DMS53 (cell line): Measurements from ENCODE around the gene KCNQ1OT1.

Experiments used
- DNase-seq: peaks from one replicate; lab custom pipeline; 2025; lab: John Stamatoyannopoulos, UW

The KCNQ1OT1 gene

GRCh38 chr11:2570841-2571597 is 128.8 kb downstream of the KCNQ1OT1 start:
- DNase-seq = no peak

DNA sequence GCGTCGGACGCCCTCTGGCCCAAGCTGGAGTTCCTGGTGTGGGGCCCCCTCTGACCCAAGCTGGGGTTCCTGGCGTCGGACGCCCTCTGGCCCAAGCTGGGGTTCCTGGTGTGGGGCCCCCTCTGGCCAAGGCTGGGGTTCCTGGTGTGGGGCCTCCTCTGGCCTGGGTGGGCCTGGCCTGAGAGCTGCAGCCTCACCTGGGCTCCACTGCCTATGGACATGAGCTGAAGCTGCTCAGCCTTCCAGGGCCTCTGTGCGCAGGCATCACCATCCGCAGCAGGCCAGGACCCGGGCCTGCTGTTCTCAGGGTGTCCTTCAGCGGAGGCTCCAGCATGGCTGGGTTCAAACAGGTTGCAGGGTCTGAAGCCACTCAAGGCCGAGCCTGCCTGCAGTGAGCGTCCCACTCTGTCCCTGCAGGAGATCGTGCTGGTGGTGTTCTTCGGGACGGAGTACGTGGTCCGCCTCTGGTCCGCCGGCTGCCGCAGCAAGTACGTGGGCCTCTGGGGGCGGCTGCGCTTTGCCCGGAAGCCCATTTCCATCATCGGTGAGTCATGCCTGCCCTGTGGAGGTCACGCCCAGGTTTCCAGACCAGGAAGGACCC is 129.5 kb downstream of the KCNQ1OT1 start:
- no peak for DNase-seq

GRCh38 chr11:2569731-2570210 is 130.0 kb downstream of the KCNQ1OT1 start:
- no peak for DNase-seq

DNA sequence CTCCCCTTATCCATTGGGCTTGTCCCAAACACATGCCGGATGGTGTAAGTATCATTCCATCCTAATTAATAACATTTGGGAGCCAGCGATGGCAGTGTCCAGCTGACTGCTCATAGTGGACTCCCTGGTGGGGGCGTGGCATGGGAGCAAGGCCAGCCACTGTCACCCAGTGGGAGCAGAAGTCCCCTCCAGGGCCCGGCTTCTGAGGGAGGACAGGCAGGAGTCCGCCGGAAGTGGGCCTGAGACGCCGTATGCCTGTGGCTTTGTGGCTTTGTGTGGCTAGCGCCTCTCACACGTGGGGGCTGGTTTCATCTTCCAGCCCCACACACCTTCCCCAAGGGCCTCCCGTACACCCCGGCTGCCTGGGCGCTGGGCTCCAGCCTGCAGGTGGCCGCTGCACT is 130.5 kb downstream of the KCNQ1OT1 start:
- no peak for DNase-seq

DNA sequence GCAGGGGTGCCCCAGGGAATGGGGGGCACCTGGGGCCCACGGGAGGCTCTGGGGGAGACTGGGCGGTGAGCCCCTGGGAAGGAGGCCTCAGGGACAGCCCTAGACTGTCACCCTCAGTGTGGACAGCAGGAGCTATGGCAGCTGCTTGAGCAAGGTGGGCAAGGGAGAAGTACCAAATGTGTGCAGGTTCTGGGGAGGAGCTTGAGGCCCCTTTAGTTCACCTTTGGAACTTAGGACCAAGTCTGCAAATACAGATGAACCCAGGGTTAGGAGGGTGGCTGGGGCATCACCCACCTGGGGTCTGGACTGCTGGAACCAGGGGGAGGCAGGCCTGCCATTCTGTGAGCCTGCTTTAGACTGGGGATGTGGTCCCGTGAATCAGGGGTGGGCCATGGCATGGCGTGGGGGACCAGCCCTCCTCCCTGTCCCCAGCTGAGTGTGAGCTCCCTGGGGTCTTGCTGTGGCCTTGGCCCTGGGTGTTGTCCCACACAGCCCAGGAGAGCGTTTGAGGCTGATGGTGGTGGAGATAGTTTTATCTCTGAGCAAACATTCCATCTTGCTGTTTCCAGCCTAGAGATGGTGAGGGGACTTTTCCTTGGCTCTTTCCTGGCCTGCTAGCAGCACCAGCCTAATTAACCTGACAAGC is 132.6 kb downstream of the KCNQ1OT1 start:
- DNase-seq = no peak

- no peak for DNase-seq
These were observed 133.4 kb downstream of the KCNQ1OT1 start for GRCh38 chr11:2566223-2567025.

GRCh38 chr11:2565447-2566222 is 134.2 kb downstream of the KCNQ1OT1 start:
- no peak for DNase-seq

GRCh38 chr11:2564588-2565425 is 135.0 kb downstream of the KCNQ1OT1 start:
- DNase-seq = no peak

- DNase-seq = no peak
These were observed 135.7 kb downstream of the KCNQ1OT1 start for GRCh38 chr11:2564008-2564530.

DNA sequence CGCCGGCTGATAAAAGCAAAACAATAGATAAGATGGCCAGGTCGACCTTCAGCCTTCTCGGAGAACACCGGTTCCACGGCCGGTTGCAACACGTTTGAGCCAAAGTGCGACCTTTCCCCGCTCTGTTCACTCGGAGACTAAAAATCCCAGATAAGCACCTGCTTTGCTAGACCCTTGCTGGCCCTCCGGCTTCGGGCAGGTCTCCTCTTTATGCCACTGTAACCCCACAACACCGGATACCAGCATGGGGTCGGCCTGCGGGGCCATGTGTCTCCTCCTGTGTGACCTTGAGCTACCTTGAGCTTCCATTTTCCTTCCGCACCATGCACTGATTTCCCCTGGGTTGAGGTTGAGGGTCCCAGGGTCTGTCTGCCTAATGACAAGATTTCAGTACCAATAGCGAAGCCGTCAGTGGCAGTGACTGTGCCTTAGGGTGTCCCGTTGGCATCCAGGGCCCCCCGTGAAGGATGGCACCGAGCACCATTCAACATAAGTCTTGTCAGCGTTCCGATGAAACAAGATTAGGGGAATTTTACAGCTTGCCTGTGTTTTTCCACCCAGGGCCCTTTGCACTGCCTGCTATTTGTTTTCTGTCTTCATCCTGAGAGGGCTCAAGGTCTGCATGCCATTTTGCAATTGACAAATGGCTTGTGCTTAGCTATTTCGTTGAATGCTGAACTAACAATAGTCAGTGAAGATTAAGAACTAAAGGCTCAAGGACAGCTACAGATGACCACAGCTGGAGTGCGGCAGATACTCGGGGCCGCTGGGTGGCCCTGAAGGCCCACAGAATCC is 136.4 kb downstream of the KCNQ1OT1 start:
- DNase-seq = no peak

DNA sequence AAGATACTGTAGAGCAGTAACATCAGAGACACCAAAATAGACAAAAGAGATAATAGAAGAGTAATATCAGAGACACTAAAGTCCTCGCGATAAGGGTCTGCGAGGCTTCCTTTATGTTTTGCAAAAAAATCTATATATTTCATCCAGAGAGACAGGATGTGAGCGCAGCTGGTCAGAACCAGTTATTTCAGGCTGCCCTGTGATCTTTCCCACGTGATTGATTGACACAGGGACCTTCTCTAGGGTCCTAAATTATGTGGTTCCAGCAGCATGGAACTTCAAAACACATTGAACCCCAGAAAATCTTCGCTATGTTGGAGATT is 136.9 kb downstream of the KCNQ1OT1 start:
- no peak for DNase-seq

- no peak for DNase-seq
These were observed 137.9 kb downstream of the KCNQ1OT1 start for GRCh38 chr11:2561696-2562581.

GRCh38 chr11:2559527-2560311 is 140.1 kb downstream of the KCNQ1OT1 start:
- DNase-seq = no peak

DNA sequence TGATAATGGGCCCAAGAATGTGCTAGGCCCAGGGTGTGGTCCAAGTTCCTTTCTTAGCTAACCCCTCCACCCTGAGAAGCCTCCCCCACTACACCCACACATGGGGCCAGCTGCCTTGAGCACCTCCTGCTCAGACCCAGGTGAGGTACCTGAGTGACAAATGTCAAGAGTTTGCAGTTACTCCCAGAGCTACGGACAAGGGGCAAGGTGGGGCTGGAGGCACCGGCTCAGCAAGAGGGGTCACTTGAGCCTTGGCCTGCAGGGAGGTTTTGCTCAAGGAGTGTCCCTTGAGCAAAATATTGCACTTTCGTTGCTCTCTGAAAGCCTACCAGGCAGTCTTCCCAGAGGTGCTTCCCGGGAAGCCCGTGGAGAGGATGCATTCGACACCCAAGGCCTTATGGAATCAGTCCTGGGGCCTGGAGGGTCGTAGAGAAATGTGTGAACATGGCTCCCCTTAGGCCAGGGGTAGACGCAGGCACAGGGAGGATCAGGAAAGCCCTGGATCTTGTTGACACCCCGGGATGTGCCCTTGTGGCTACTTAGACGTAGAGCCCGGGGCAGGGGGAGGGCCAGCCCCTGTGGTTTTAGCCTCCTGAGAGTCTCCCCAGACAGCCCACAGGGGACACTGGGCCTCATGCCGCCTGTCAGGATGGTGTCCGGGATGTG is 140.8 kb downstream of the KCNQ1OT1 start:
- no peak for DNase-seq

- no peak for DNase-seq
These were observed 141.4 kb downstream of the KCNQ1OT1 start for GRCh38 chr11:2558397-2558796.
